ENCODE measurements around the gene LARGE1. TPM values are rescaled to one million over a fixed set of nuclear protein-coding genes. Genes with fewer than 3 reads are reported as not detected.

LARGE1 gene
- total RNA-seq, 1 donor: 22.8 TPM

GRCh38 chr22:33806191-33806590 lies 114.1 kb downstream of the LARGE1 start:
- peaks cover 15% of the 10 kb centered on the region for H3K4me1 ChIP-seq (ENCODE audit: insufficient read depth, low read length)
- no peaks in the 10 kb centered on the region for H3K36me3 ChIP-seq (ENCODE audit: insufficient read depth, low read length)
- H3K4me3 ChIP-seq (ENCODE audit: insufficient read depth, low read length): no peak overlapping the region
- no peaks in the 10 kb centered on the region for H3K27me3 ChIP-seq (ENCODE audit: insufficient read depth, low read length)
- H2AFZ ChIP-seq (ENCODE audit: low read length): no peak overlapping the region
- H4K20me1 ChIP-seq (ENCODE audit: insufficient read depth, low read length): no peaks in the 10 kb centered on the region
- no peak for DNase-seq (ENCODE audit: insufficient read length, low spot score, missing footprints)
- no peaks in the 10 kb centered on the region for H3K79me2 ChIP-seq (ENCODE audit: insufficient read depth, low read length)
- no peak overlapping the region for H3K4me2 ChIP-seq (ENCODE audit: insufficient read depth, low read length)
- no peak for TF ChIP-seq CTCF (IDR thresholded peaks at IDR 0.05; ENCODE audit: extremely low read depth, low read depth, low read length)
- no peaks in the 10 kb centered on the region for H3K9me3 ChIP-seq (ENCODE audit: low read depth, low read length)
- no peak overlapping the region for H3K27ac ChIP-seq (ENCODE audit: low read depth, low read length)

GRCh38 chr22:33803371-33804282 lies 116.6 kb downstream of the LARGE1 start:
- Histone ChIP-seq H3K36me3 (ENCODE audit: insufficient read depth, low read length) (no peaks in the 10 kb centered on the region), H3K4me3 (ENCODE audit: insufficient read depth, low read length) (no peak overlapping the region), H4K20me1 (ENCODE audit: insufficient read depth, low read length) (no peaks in the 10 kb centered on the region), H3K79me2 (ENCODE audit: insufficient read depth, low read length) (no peaks in the 10 kb centered on the region), H3K27ac (ENCODE audit: low read depth, low read length) (peak overlapping the region; percentile 52), H2AFZ (ENCODE audit: low read length) (no peak overlapping the region), H3K27me3 (ENCODE audit: insufficient read depth, low read length) (no peaks in the 10 kb centered on the region), H3K4me2 (ENCODE audit: insufficient read depth, low read length) (peak overlapping the region; percentile 49), H3K4me1 (ENCODE audit: insufficient read depth, low read length) (peaks cover 15% of the 10 kb centered on the region), H3K9me3 (ENCODE audit: low read depth, low read length) (no peaks in the 10 kb centered on the region)
- no peak for TF ChIP-seq CTCF (IDR thresholded peaks at IDR 0.05; ENCODE audit: extremely low read depth, low read depth, low read length)
- peak; percentile 72 for DNase-seq (ENCODE audit: insufficient read length, low spot score, missing footprints)

- H3K9me3 ChIP-seq (ENCODE audit: low read depth, low read length): no peaks in the 10 kb centered on the region
Measured at GRCh38 chr22:33798401-33798800, 121.9 kb downstream of the LARGE1 start.

More at GRCh38 chr22:33798401-33798800, 121.9 kb downstream of the LARGE1 start:
- Histone ChIP-seq H2AFZ (ENCODE audit: low read length) (no peak overlapping the region), H3K27me3 (ENCODE audit: insufficient read depth, low read length) (no peaks in the 10 kb centered on the region), H3K4me2 (ENCODE audit: insufficient read depth, low read length) (no peak overlapping the region), H3K27ac (ENCODE audit: low read depth, low read length) (no peak overlapping the region), H3K4me1 (ENCODE audit: insufficient read depth, low read length) (peaks cover 6% of the 10 kb centered on the region), H3K4me3 (ENCODE audit: insufficient read depth, low read length) (no peak overlapping the region), H3K79me2 (ENCODE audit: insufficient read depth, low read length) (no peaks in the 10 kb centered on the region), H4K20me1 (ENCODE audit: insufficient read depth, low read length) (no peaks in the 10 kb centered on the region), H3K36me3 (ENCODE audit: insufficient read depth, low read length) (no peaks in the 10 kb centered on the region)
- DNase-seq (ENCODE audit: insufficient read length, low spot score, missing footprints): no peak
- no peak for TF ChIP-seq CTCF (IDR thresholded peaks at IDR 0.05; ENCODE audit: extremely low read depth, low read depth, low read length)

All from osteoblast (primary cell).